ENCODE measurements around the gene ZNF444.

The ZNF444 gene

DNA sequence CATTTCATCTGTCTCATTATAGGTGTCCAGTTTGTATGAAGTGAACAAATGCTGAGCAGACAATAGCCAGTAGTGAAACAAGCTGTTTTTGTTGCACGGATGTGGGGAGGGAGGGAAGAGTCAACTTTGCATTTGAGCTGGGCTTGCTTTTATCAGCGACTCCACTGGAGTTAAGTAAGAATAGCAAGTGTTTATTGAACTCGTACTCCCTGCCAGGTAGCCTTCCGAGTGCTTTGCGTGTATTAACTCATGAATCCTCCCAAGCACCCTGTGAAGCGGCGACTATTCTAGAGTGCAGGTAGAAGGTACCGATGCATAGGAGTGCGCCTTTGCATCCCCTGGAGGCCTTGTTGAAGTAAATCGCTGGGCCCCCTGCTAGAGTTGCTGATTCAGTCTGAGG lies 4.7 kb upstream of the ZNF444 start:
- no peak for TF ChIP-seq REST (IDR thresholded peaks at IDR 0.05; ENCODE audit: insufficient read depth in 1 of 2, low read depth in 2 of 2, low read length in 2 of 2)
- no peak for TF ChIP-seq SIN3A (IDR thresholded peaks at IDR 0.05; ENCODE audit: borderline replicate concordance, insufficient read depth, low read length)
- no peak for TF ChIP-seq TAF1 (IDR thresholded peaks at IDR 0.05; ENCODE audit: borderline replicate concordance, insufficient read depth, low read length)
- TF ChIP-seq POLR2AphosphoS5 (IDR thresholded peaks at IDR 0.05; ENCODE audit: low read depth, low read length), result no peak
- no peak for TF ChIP-seq FOXP2 (optimal IDR thresholded peaks at IDR 0.05; ENCODE audit: borderline replicate concordance, extremely low read depth, extremely low read length, insufficient read depth)

GRCh38 chr19:56137405-56137804 lies 3.7 kb upstream of the ZNF444 start:
- TF ChIP-seq SIN3A (IDR thresholded peaks at IDR 0.05; ENCODE audit: borderline replicate concordance, insufficient read depth, low read length) (no peak), FOXP2 (optimal IDR thresholded peaks at IDR 0.05; ENCODE audit: borderline replicate concordance, extremely low read depth, extremely low read length, insufficient read depth) (no peak), REST (IDR thresholded peaks at IDR 0.05; ENCODE audit: insufficient read depth in 1 of 2, low read depth in 2 of 2, low read length in 2 of 2) (no peak)

DNA sequence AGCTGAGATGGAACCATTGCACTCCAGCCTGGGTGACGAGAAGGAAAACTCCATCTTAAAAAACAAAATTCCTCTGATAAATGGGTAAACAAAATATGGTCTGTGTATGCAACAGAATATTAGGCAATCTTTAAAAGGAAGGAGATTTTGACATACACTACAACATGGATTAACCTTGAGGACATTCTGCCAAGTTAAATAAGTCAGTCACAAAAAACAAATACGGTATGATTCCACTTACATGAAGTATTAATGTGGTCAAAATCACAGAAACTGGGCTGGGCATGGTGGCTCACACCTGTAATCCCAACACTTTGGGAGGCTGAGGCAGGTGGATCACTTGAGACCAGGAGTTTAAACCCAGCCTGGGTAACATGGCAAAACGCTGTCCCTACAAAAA lies 3.0 kb upstream of the ZNF444 start:
- TF ChIP-seq TAF1 (IDR thresholded peaks at IDR 0.05; ENCODE audit: borderline replicate concordance, insufficient read depth, low read length), result no peak
- no peak for TF ChIP-seq POLR2AphosphoS5 (IDR thresholded peaks at IDR 0.05; ENCODE audit: low read depth, low read length)
- no peak for TF ChIP-seq SIN3A (IDR thresholded peaks at IDR 0.05; ENCODE audit: borderline replicate concordance, insufficient read depth, low read length)
- no peak for TF ChIP-seq REST (IDR thresholded peaks at IDR 0.05; ENCODE audit: insufficient read depth in 1 of 2, low read depth in 2 of 2, low read length in 2 of 2)
- no peak for TF ChIP-seq FOXP2 (optimal IDR thresholded peaks at IDR 0.05; ENCODE audit: borderline replicate concordance, extremely low read depth, extremely low read length, insufficient read depth)

- TF ChIP-seq FOXP2 (optimal IDR thresholded peaks at IDR 0.05; ENCODE audit: borderline replicate concordance, extremely low read depth, extremely low read length, insufficient read depth) (no peak), SIN3A (IDR thresholded peaks at IDR 0.05; ENCODE audit: borderline replicate concordance, insufficient read depth, low read length) (no peak), REST (IDR thresholded peaks at IDR 0.05; ENCODE audit: insufficient read depth in 1 of 2, low read depth in 2 of 2, low read length in 2 of 2) (no peak), POLR2AphosphoS5 (IDR thresholded peaks at IDR 0.05; ENCODE audit: low read depth, low read length) (no peak; the same call in 1 of the 2 replicates), TAF1 (IDR thresholded peaks at IDR 0.05; ENCODE audit: borderline replicate concordance, insufficient read depth, low read length) (no peak)
Measured at GRCh38 chr19:56139847-56140582, 1.1 kb upstream of the ZNF444 start.

Data from PFSK-1 (cell line).